ENCODE results near the gene DUSP1.
"Not testable (repeated sequence)": the region's sequence is repeated elsewhere in the genome, so short reads cannot be mapped to it uniquely, and the experiment has no call there.

DUSP1 gene, protein sequence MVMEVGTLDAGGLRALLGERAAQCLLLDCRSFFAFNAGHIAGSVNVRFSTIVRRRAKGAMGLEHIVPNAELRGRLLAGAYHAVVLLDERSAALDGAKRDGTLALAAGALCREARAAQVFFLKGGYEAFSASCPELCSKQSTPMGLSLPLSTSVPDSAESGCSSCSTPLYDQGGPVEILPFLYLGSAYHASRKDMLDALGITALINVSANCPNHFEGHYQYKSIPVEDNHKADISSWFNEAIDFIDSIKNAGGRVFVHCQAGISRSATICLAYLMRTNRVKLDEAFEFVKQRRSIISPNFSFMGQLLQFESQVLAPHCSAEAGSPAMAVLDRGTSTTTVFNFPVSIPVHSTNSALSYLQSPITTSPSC

DNA sequence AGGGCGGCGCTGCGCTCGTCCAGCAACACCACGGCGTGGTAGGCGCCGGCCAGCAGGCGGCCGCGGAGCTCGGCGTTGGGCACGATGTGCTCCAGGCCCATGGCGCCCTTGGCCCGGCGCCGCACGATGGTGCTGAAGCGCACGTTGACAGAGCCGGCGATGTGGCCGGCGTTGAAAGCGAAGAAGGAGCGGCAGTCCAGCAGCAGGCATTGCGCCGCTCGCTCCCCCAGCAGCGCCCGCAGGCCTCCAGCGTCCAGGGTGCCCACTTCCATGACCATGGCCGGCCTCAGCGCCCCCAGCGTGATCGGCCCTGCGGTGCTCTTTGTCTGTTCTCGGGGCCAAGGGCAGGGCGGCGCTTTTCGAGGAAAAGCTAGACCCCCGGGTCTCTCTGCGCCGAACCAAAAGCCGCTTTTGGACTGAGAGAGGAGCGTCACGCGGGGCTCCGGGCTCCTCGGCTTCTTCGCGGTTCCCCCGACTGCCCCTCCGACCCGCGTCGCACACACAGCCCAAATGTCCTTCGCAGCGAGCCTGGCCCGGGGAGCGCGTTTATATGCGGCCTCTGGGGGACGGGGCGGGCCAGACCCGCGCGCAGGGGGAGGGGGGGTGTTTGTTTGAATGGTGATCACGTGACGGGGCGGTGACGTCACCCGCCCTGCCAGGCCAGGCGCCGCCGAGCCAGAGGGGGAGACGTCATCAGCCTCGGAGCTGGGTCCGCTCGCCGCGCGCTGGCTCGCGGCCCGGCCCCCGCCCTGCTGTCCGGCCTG is at the start of gene DUSP1:
Gene DUSP1 (minus strand): TSS at position 521 of the 764 bp plus-strand sequence. CDS start 243 bp downstream, at position 278.
- DNase-seq = peak; percentile 76

DNA sequence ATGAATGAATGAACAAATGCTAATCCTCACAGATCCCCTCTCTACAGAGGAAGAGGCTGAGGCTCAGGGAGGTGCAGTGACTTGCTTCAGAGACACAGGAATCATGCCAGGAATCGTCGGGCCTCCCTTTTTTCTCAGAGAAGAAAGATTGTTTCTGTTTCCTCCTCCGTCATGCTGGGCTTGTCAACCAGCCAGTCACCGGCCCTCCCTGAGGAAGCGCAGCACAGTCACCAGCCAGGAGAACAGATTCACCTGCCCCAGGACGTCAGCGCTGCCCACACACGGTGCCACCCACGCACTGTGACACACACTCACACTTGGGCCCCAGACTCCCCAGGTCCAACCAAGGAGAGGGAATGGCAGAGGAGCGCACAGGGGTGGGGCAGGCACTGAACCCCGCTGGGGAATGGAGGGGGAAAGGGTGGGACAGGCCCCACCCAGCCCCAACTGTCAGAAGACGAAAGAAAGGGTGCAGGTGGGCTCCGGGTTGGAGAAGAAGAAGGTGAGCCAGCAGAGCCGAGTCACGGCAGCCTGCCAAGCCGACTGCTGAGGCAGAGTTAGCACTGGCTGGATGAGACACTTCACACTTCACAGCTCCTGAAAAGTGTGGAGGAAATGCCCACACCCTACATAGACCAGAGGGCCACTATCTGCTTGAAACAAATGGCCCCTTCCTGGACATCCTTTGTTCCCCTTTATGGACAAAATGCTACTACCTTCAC is 49.2 kb upstream of the DUSP1 start:
- no peak for DNase-seq

DNA sequence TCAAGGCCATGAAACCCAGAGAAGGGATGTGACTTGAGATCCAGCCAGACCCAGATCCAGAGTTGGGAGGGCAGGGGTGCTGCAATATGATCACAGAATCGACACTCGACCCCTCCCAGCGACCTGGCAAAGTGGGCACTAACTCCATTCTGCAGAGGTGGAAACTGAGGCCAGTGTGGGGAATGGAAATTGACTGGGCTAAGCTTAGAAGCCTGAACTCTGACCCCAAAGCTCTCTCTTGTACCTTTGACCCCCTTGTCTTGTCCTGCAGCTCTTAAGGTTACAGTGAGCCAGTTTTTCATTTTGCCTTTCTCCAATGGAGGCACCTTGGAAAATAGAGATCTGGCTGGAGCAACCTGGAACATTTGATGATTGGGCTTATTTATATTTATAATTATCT is 48.6 kb upstream of the DUSP1 start:
- no peak for DNase-seq

DNA sequence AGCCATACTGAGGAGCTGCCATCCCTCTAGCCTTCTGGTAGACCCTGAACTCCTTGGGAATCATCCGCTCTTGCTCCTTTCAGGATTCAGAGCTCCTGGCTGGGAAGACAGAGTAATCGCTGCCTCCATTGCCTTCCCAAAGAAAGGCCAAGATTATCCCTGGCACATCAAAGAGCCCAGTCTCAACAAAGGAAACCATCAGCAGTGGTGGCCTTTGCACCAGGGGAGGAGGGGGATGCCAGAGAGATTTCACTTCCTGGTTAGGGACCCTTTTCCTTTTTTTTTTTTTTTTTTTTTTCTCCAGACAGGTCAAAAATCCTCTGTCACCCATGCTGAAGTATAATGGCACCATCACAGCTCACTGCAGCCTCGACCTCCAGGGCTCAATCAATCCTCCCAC is 47.1 kb upstream of the DUSP1 start:
- DNase-seq = no peak

DNA sequence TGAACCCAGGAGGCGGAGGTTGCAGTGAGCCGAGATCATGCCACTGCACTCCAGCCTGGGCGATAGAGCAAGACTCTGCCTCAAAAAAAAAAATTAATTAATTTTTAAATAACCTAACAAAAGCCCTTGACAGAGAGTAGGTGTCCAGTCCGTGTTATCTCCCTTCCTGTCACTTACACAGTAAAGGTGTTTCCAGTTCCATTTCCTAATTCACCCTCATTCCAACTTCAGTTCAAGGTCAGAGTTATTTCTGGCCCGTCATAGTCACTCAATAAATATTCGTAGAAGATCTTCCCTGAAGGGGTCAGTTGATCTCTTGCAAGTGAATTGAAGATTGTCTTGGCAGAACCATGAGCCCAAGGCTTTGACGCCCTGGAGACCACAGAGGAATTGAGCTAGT is 46.7 kb upstream of the DUSP1 start:
- no peak for DNase-seq

DNA sequence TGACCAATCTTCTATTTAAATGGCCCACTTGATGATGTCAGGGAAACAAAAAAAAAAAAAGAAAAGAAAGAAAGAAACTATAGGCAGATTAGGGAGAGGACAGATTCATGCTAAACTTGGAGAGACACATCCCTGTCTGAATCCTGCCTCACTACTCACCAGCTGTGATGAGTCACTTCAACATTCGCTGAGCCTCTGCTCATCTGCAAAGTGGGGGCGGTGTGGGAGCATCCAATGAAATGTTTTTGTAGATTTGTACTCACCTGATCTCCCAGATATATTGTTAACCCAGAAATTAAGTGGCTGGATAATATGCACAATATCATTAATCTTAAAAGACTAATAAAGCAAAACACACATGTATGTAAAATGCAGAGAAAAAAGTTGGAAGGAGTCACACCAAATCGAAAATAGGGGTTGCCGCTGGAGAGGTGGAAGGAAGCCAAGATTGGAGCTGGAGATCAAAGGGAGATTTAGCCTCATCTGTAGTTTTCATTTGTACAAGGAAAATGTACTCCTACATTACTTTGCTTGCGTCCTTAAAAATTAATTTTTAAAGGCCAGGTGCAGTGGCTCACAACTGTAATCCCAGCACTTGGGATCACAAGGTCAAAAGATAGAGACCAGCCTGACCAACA is 46.0 kb upstream of the DUSP1 start:
- no peak for DNase-seq

DNA sequence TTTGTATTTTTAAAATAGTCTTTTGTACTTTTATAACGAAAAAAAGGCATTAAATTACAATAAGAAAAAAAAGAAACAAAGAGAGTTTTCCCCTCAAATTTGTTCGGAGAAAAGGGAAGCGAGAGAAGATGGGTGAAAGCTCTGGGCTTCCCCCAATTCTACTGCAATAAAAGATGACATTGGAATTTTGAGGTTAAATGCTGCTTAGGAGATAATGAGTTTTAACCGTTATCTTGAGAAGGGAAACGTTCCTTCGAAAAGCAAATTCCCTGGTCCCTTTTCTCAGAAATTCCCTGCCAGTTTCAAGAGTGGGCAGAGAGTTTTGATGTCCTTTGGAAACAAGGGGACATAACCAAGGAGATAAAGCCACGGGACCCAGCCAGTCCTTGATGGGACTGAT is 44.6 kb upstream of the DUSP1 start:
- peak; percentile 41 for DNase-seq

DNA sequence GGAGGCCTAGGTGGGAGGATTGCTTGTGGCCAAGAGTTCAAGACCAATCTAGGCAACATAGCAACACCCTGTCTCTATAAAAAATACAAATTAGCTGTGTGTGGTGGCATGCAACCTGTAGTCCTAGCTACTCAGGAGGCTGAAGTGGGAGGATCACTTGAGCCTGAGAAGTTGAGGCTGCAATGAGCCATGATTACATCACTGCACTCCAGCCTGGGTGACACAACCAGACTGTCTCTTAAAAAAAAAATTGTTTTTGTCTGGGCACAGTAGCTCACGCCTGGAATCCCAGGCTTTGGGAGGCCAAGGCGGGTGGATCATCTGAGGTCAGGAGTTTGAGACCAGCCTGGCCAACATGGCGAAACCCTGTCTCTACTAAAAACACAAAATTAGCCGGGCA is 40.0 kb upstream of the DUSP1 start:
- not testable (repeated sequence) for DNase-seq

DNA sequence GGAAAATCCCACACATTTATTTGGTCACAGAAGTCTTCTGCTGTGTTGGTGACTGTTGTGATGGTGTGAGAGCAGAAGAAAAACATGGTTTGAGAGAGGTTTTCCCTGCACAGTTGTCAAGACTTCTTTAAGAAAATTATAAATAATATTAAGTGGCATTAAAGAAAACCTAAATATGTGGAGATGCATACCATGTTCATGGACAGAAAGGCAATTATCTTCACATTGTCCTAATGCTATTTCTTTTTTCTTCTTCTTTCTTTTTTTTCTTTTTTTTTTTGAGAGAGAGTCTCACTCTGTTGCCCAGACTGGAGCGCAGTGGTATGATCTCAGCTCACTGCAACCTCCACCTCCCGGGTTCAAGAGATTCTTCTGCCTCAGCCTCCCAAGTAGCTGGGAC is 38.8 kb upstream of the DUSP1 start:
- DNase-seq = no peak

DNA sequence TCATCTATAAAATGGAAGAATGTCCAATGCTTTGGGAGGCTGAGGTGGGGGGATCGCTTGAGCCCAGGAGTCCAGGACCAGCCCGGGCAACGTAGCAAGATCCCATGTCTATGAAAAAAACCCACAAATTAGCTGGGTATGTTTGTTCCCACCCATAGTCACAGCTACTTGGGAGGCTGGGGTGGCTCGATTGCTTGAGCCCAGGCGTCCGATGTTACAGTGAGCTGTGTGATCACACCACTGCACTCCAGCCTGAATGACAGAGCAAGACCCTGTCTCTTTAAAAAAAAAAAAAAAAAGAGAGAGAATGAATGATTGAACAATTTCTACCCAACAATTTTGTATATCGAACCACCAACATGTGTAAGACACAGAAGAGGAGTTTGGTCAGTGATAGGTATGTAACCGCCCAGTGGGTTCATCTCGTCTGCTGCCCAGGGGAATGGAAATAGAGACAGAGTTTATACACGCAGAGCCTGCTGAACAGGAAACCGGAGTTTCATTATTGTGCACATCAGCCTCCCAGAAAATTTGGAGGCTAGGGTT is 36.8 kb upstream of the DUSP1 start:
- no peak for DNase-seq

DNA sequence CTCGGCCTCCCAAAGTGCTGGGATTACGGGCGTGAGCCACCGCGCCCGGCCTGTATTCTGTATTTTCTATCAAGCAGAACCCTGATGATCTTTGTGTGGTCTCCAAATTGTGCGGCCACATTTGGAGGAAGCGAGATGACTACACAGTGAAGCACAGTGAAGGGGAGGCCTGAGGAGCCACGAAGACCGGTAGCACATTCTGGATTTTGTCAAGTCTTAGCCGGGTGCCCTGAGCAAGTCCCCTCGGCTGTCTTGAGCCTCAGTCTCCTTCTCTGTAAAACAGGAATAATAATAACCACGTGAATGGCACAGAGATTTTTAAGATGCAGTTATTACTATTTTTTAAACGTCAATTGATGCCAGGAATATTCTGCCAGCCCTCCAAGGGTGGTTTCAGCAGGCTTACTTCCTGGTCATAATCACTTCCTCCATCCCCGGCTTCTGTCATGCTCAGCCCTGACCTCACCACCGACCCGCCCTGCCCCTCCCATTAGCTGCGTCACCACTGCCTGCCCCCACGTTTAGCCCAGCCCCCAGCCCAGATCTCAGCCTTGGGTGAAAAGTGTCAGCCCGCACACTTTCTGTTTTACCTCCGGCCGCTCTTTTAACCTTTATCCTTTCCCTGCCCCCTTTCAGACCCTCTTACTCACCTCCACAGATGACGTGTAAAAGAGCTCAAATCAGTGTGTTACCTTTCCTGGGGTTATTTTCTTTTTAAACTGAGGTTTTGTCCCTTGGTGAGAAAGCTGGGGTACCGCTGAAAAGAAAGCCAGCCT is 36.1 kb upstream of the DUSP1 start:
- peak; percentile 80 for DNase-seq

DNA sequence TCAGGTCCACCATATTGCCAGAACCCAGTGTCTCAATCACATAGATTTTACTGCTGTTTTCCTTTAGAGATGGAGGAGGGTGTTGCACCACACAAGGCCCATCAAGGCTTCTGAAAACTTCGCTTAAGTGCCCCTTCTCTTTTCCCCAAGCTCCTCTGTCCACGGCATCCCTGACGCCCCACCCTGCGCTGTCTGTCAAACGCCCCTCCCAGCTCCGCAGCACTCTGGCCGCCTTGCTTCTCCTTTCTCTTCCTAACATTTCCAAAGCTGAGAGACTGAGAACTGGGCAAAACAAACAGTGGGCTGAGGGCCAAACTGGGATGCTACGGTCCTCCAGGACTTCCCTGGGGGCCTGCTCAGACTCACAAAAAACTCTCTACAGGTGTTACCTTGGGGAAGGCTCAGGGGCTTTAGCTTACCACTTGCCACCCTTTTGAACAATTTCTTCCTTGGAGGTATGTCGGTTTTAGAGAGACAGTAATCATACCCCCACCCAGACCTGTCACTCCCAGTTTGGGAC is 34.8 kb upstream of the DUSP1 start:
- DNase-seq = no peak

DNA sequence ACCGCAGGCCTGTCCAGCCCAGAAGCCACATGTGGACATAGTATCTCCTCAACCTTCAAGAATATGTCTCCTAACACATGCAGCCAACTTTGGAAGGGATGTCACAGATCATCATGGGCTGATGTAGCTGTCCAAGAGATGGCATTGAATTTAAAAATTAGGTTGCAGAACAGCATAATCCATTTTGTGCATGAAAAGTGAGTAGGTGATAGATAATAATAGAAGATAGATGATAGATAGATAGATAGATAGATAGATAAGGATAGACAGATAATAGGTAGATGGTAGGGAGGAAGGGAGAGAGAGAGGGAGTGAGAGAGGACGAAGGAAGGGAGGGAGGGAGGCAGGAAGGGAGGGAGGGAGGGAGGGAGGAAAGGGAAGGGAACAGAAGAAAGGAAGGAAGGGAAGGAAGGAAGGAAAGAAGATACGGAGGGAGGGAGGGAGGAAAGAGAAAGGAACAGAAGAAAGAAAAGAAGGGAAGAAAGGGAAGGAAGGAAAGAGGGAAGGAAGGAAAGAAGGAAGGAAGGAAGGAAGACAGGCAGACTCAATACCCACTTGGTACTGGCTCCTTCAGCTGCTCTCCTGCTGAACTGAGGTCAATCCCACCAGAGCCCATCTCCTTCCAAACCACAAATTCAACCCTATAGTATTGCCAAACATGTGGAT is 34.2 kb upstream of the DUSP1 start:
- DNase-seq = no peak

DNA sequence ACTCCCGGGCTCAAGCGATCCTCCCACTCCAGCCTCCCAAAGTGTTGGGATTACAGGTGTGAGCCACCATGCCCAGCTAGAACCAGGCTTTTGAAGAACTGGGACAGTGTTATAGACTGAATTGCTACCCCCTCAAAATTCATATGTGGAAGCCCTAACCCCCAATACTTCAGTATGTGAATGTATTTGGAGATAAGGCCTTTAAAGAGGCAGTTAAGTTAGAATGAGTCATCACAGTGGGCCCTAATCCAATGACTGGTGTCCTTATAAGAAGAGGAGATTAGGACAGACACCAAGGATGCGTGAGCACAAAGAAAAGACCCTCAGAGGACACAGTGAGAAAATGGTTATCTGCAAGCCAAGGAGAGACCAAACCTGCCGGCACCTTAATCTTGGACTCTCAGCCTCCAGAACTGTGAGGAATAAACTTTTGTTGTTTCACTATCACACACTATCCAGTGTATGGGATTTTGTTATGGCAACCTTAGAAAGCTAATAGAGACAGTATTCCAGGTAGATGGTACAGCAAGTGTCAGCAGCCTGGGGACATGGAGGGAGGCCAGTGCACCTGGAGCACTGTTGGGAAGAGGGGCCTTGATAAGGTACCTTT is 31.7 kb upstream of the DUSP1 start:
- peak; percentile 13 for DNase-seq

DNA sequence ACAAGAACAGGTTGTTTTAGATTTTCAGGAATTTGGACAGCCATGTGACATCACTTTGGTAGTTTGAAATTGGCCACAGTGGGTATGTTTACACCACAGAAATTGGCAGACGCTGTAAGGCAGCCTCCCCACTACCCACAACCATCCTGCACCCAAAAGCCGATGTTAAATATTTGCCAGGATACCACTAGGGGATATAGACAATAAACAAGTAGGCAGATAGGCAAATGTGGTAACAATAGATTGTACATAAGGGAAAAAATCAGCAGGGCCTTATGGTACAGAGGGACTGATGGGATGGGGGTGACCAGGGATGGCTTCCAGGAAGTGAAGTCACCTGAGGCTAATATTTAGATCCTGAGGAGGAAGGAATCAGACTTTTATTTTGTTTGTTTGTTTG is 31.1 kb upstream of the DUSP1 start:
- DNase-seq = no peak

DNA sequence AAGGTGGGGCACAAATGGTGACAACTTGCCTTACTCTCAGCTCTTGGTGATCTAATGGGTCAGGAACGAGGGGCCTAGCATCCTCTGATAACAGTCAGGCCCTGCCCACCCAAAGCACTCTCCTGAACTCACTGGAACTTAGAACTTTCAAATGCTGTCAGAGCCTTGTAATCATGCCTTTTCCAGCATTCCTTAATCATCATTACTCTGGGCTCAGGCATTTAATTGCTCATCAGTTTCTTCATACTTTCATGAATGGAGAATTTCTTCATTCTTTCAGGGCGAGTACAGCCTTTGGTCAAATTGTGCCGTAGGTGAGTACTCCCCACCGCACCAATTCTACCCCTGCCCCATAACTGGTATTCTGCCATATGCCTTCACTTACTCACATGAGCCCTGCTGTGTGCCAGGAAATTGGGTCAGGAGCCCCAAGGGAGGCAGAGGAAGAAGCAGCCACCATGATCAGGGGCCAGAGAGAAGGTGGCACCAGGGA is 30.2 kb upstream of the DUSP1 start:
- DNase-seq = no peak

DNA sequence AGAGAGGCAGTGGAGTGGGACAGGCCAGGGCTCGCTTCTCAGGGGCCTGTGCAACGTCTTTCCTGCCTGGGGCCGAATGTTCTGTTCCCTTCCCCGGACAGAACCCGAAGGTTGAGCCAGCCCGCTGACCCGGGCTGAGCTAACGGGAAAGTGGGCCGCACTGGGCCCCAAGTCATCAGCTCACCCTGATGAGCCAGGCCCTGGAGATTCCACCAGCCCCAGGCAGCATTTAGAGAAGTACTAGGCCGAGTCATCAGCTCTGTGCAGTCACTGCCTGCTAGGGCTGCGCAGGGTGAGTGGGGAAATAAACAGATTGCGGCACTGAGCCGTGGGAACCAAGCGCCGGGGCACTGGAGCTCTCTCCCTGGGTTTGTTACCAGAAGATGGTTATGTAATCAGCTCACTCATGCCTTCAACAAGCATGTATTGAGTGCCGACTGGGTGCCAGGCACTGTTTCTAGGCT is 29.1 kb upstream of the DUSP1 start:
- peak; percentile 95 for DNase-seq

DNA sequence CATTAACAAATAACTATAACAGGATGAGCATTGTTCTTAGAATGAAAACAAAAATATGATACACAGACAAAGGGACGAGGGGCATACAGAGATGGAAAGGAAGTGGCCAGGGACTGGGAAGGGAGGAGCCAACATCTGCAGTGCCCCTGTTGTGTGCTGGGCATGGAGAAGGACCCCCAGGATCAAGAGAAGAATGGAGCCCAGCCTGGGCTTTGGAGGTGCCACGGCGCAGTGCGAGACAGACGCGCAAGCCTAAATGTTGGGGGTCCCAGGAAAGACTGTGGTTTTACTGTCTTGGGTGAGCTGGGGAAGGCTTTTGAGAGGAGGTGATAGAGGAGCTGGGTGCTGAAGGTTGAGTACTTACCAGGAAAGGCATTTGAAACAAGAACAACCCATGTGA is 28.4 kb upstream of the DUSP1 start:
- DNase-seq = no peak

DNA sequence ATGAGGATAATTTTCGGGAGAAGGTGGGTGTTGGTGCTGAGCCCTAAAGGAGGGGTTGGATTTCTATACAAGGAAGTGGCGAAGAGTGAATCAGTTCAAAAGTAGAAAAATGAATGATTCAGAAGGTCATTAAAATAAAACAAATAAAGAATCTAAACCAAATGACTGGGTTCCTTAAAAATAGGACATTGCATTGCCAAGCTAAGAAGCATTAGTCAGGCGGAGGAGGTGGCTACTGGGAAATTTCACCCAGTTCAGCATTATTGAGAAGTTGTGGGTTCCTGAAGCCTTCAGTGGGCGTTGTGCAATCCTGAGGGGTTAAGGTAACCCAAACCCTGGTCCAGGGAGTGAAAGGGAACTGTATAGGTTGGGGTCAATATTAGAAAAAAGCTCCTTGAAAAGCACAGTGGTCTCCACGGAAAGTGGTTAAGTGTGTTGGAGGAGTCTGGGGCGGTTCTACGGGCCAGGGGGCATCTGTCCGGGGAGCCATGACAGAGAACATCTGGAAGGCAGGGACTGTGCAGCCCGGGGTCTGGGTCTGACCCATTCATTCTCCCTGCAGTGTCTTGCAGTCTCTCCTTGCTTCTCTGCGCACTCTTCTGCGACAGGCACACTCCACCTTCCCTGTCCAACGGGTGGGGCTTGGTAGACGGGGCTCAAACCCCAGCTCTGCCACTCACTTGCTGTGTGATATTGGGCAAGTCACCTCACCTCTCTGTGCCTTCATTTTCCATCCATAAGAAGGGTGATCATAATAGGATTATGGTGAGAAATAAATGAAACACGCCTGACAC is 27.6 kb upstream of the DUSP1 start:
- DNase-seq = peak; percentile 97

DNA sequence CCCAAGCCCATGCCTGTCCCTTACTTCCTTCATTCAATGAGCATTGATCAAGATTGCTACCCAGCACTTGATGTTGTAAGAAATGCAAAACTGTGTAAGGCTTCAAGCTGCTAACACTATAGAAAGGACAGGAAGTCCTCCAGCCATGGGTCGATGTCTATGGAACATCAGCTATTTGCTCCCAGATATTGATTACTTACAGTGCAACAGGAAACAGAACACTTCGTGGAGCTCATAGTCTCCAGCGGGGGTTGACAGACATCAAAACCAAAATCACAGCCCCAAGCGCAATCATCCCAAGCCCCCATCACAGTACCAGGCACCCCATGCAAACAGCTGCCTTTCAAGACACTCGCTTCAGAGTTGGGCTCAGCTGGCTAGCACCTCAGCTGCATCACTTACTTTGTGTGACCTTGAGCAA is 26.8 kb upstream of the DUSP1 start:
- no peak for DNase-seq
